IMR-90 (cell line): ENCODE measurements around the gene NTRK3. TPM values are rescaled to one million over a fixed set of nuclear protein-coding genes. Genes with fewer than 3 reads are reported as not detected.

ENCODE experiments used
- ATAC-seq: fragments of 200-7000 bp; cut with Tn5 transposase; 2 replicates; pipeline ENCODE4 v1.9.1; 2020; ENCODE audit warnings: low read depth, mild to moderate bottlenecking, moderate library complexity
- BruUV-seq: library from RNA; stranded (reverse); fragments of 400-500 nt; replicated peaks from 2 replicates; lab custom pipeline; 2021; lab: Mats Ljungman, UMichigan
- CTCF ChIA-PET: fragments of 300-600 bp; formaldehyde crosslinking; extraction: SDS; loops from one replicate; lab custom pipeline; 2021; ENCODE audit warnings: antibody characterized with exemption; lab: Yijun Ruan, JAX
- POLR2A ChIA-PET: fragments of 300-600 bp; sonication (Branson Sonifier 250); formaldehyde crosslinking; loops from one replicate; lab custom pipeline; 2022; ENCODE audit warnings: antibody characterized with exemption; ENCODE audit not compliant: unreplicated experiment; lab: Charles Lee
- DNase-seq: peaks from one replicate; pipeline ENCODE4 v3.0.0; 2013
- H2AFZ ChIP-seq: replicated peaks from 2 replicates; pipeline ENCODE3; 2013; ENCODE audit warnings: low read length, mild to moderate bottlenecking; ENCODE audit not compliant: poor library complexity
- H2AK5ac ChIP-seq: 2 replicates; pipeline ENCODE4 v1.6.1; 2013; ENCODE audit warnings: low read depth, low read length, inconsistent platforms
- H2AK9ac ChIP-seq: replicated peaks from 2 replicates; pipeline ENCODE3; 2013; ENCODE audit warnings: mild to moderate bottlenecking, low read depth, low read length, moderate library complexity; ENCODE audit not compliant: poor library complexity
- H2BK120ac ChIP-seq: 2 replicates; pipeline ENCODE4 v1.6.1; 2013; ENCODE audit warnings: low read depth, low read length, inconsistent platforms
- H2BK15ac ChIP-seq: 3 replicates; pipeline ENCODE4 v1.6.1; 2013; ENCODE audit warnings: low read depth, low read length, inconsistent platforms
- H2BK20ac ChIP-seq: 2 replicates; pipeline ENCODE4 v1.6.1; 2013; ENCODE audit warnings: low read depth, mild to moderate bottlenecking, inconsistent platforms, low read length, moderate library complexity
- H2BK5ac ChIP-seq: 2 replicates; pipeline ENCODE4 v1.6.1; 2013; ENCODE audit warnings: mild to moderate bottlenecking, low read depth, low read length, inconsistent platforms; ENCODE audit not compliant: poor library complexity, severe bottlenecking
- H3K14ac ChIP-seq: replicated peaks from 2 replicates; pipeline ENCODE4 v1.6.1; 2013; ENCODE audit warnings: low read depth, low read length, inconsistent platforms
- H3K18ac ChIP-seq: 2 replicates; pipeline ENCODE4 v1.6.1; 2013; ENCODE audit warnings: low read depth, low read length, control low read depth
- H3K23ac ChIP-seq: 2 replicates; pipeline ENCODE4 v1.6.1; 2013; ENCODE audit warnings: low read depth, low read length, inconsistent platforms
- H3K27ac ChIP-seq: 2 replicates; pipeline ENCODE4 v1.5.1; 2013; ENCODE audit warnings: mild to moderate bottlenecking, control low read depth, low read length; ENCODE audit not compliant: insufficient read depth
- H3K27me3 ChIP-seq: 2 replicates; pipeline ENCODE4 v1.6.1; 2013; ENCODE audit warnings: low read length; ENCODE audit not compliant: control insufficient read depth, insufficient read depth
- H3K36me3 ChIP-seq: 2 replicates; pipeline ENCODE4 v1.6.1; 2013; ENCODE audit warnings: low read length, mixed read lengths; ENCODE audit not compliant: control insufficient read depth, insufficient read depth
- H3K4ac ChIP-seq: 2 replicates; pipeline ENCODE4 v1.6.1; 2013; ENCODE audit warnings: low read depth, low read length, inconsistent platforms
- H3K4me1 ChIP-seq: 2 replicates; pipeline ENCODE4 v1.6.1; 2013; ENCODE audit warnings: low read length, mixed read lengths; ENCODE audit not compliant: control insufficient read depth, insufficient read depth
- H3K4me2 ChIP-seq: 2 replicates; pipeline ENCODE4 v1.6.1; 2013; ENCODE audit warnings: low read depth, mild to moderate bottlenecking, control low read depth, low read length, moderate library complexity
- H3K4me3 ChIP-seq: 2 replicates; pipeline ENCODE4 v1.5.1; 2013; ENCODE audit warnings: low read depth, mild to moderate bottlenecking, control low read depth, low read length, moderate library complexity; ENCODE audit not compliant: insufficient read depth
- H3K56ac ChIP-seq: 2 replicates; pipeline ENCODE4 v1.6.1; 2013; ENCODE audit warnings: low read length, inconsistent platforms; ENCODE audit not compliant: insufficient read depth; ENCODE audit errors: extremely low read depth
- H3K79me1 ChIP-seq, 2 experiments: 2 replicates each; pipeline ENCODE4 v1.6.1; 2013; ENCODE audit warnings: low read length in 2 of 2, inconsistent platforms in 1 of 2, low read depth in 1 of 2
- H3K9ac ChIP-seq: 2 replicates; pipeline ENCODE4 v1.6.1; 2013; ENCODE audit warnings: low read depth, low read length, control low read depth
- H3K9me1 ChIP-seq: 2 replicates; pipeline ENCODE4 v1.6.1; 2013; ENCODE audit warnings: low read length, inconsistent platforms; ENCODE audit not compliant: insufficient read depth
- H3K9me3 ChIP-seq: 2 replicates; pipeline ENCODE4 v1.6.1; 2013; ENCODE audit warnings: low read length; ENCODE audit not compliant: control insufficient read depth, insufficient read depth
- H4K20me1 ChIP-seq: 2 replicates; pipeline ENCODE4 v1.6.1; 2013; ENCODE audit warnings: low read length, inconsistent platforms; ENCODE audit not compliant: insufficient read depth
- H4K5ac ChIP-seq: 2 replicates; pipeline ENCODE4 v1.6.1; 2013; ENCODE audit warnings: mild to moderate bottlenecking, low read depth, low read length, control low read depth
- H4K8ac ChIP-seq, 2 experiments: 2 replicates each; pipeline ENCODE4 v1.6.1; 2013; ENCODE audit warnings: low read depth in 2 of 2, low read length in 2 of 2, control low read depth in 1 of 2, inconsistent platforms in 1 of 2
- H4K91ac ChIP-seq: 2 replicates; pipeline ENCODE4 v1.6.1; 2013; ENCODE audit warnings: low read depth, low read length, inconsistent platforms; ENCODE audit not compliant: insufficient read depth
- BHLHE40 ChIP-seq: fragments of 150-350 bp; IDR thresholded peaks from 2 replicates; pipeline ENCODE4 v1.6.1; 2016; ENCODE audit warnings: mild to moderate bottlenecking, low read depth, low read length
- CEBPB ChIP-seq: IDR thresholded peaks from 2 replicates; pipeline ENCODE4 v1.6.1; 2012; ENCODE audit warnings: low read depth, low read length, improper control_type of control experiment
- CHD1 ChIP-seq: IDR thresholded peaks from 2 replicates; pipeline ENCODE4 v1.6.1; 2012; ENCODE audit warnings: low read depth, low read length, improper control_type of control experiment
- ELK1 ChIP-seq: fragments of 150-350 bp; IDR thresholded peaks from 2 replicates; pipeline ENCODE4 v1.6.1; 2016; ENCODE audit warnings: low read depth, mild to moderate bottlenecking, low read length, moderate library complexity, borderline replicate concordance
- MAZ ChIP-seq: IDR thresholded peaks from 2 replicates; pipeline ENCODE4 v1.6.1; 2012; ENCODE audit warnings: low read depth, mild to moderate bottlenecking, low read length, improper control_type of control experiment, moderate library complexity, borderline replicate concordance
- MXI1 ChIP-seq: IDR thresholded peaks from 2 replicates; pipeline ENCODE4 v1.6.1; 2012; ENCODE audit warnings: low read depth, mild to moderate bottlenecking, low read length, moderate library complexity, borderline replicate concordance
- POLR2A ChIP-seq: IDR thresholded peaks from 2 replicates; pipeline ENCODE4 v1.6.1; 2012; ENCODE audit warnings: mild to moderate bottlenecking, low read depth, low read length
- SMC3 ChIP-seq: fragments of 150-350 bp; IDR thresholded peaks from 2 replicates; pipeline ENCODE4 v1.6.1; 2016; ENCODE audit warnings: low read depth, mild to moderate bottlenecking, antibody characterized with exemption, low read length, moderate library complexity
- WGBS, 2 experiments: methylation state at CpG; one replicate each; pipeline versions ENCODE4 v1.1.5 to v1.1.7; 2013; ENCODE audit warnings: missing lambda C conversion rate in 2 of 2; ENCODE audit not compliant: insufficient read length in 1 of 2; ENCODE audit errors: extremely low coverage in 2 of 2; 5-methylcytosine and 5-hydroxymethylcytosine counted together
- dilution Hi-C: fragments of 300-500 bp; cut with HindIII; formaldehyde crosslinking; loops from one replicate; pipeline ENCODE4 v1.14.3; 2018; ENCODE audit warnings: low sequenced_read_pairs; ENCODE audit not compliant: unreplicated experiment
- in situ Hi-C: fragments of 300-500 bp; cut with MboI; formaldehyde crosslinking; loops from 3 replicates; pipeline ENCODE4 v1.14.3; 2019; ENCODE audit warnings: low sequenced_read_pairs, inconsistent platforms, mixed read lengths
- intact Hi-C: fragments of 100-400 bp; cut with micrococcal nuclease; formaldehyde crosslinking; loops from 2 replicates; pipeline ENCODE4 v1.10.0; 2022
- polyA plus RNA-seq, 3 experiments: library from polyadenylated mRNA; depleted of rRNA; stranded (reverse); fragments of >200 nt; gene quantifications; 2 replicates each; pipeline ENCODE4 v1.2.3, GENCODE V29; 2012; ENCODE audit warnings: low replicate concordance in 1 of 3
- total RNA-seq: library from RNA; depleted of rRNA; stranded (reverse); fragments of >200 nt; gene quantifications from 2 replicates; pipeline ENCODE4 v1.2.3, GENCODE V29; 2012

Gene NTRK3
- total and polyA plus RNA-seq, 2 of the 4 experiments (the other 2 are of a cell fraction): under 0.01 to 0.15 TPM

- no peaks in the 10 kb centered on the region for H3K36me3 ChIP-seq
- H3K23ac ChIP-seq: no peak overlapping the region
- H3K27ac ChIP-seq: no peak overlapping the region
- peaks cover 39% of the 10 kb centered on the region for H3K9me3 ChIP-seq
- H4K91ac ChIP-seq: no peak overlapping the region
- in situ Hi-C loops (no loop called here), dilution Hi-C loops (no loop called here), intact Hi-C loops (no loop called here)
- H3K4ac ChIP-seq: no peak overlapping the region
- no TSS peak for BruUV-seq
- H2BK5ac ChIP-seq: no peak overlapping the region
- no peak for DNase-seq
- H4K5ac ChIP-seq: no peak overlapping the region
- no peak overlapping the region for H2AFZ ChIP-seq
- POLR2A ChIA-PET: no interaction called here
- H2BK120ac ChIP-seq: no peak overlapping the region
- H3K14ac ChIP-seq: no peak overlapping the region
- no peaks in the 10 kb centered on the region for H3K27me3 ChIP-seq
- H2AK5ac ChIP-seq: no peak overlapping the region
- no peaks in the 10 kb centered on the region for H3K9me1 ChIP-seq
- no CpG with 5 or more reads among the region's 2 CpGs for WGBS, 2 experiments
- H4K8ac ChIP-seq: no peak overlapping the region
- no peak overlapping the region for H2AK9ac ChIP-seq
- H3K4me2 ChIP-seq: no peak overlapping the region
- no peak overlapping the region for H3K4me3 ChIP-seq
- no peak overlapping the region for H3K56ac ChIP-seq
- CTCF ChIA-PET: no interaction called here
- TF ChIP-seq MXI1 (no peak), SMC3 (no peak), CEBPB (no peak), ELK1 (no peak), POLR2A (no peak), MAZ (no peak), BHLHE40 (no peak), CHD1 (no peak)
- H3K4me1 ChIP-seq: no peaks in the 10 kb centered on the region
- H3K79me1 ChIP-seq: no peaks in the 10 kb centered on the region
- no peak overlapping the region for H3K9ac ChIP-seq
- H2BK15ac ChIP-seq: no peak overlapping the region
- no peak for ATAC-seq
- no peaks in the 10 kb centered on the region for H4K20me1 ChIP-seq
- no peak overlapping the region for H3K18ac ChIP-seq
- H2BK20ac ChIP-seq: no peak overlapping the region
These were observed 101.2 kb downstream of the NTRK3 start for GRCh38 chr15:88155310-88155709.
